Activated naive CD4-positive, alpha-beta T cell treated with anti-CD3 and anti-CD28 coated beads, Interleukin-2, amount 50 U/mL, for 72 hours (primary cell): ENCODE data around the gene FSD1. TPM values are rescaled to one million over a fixed set of nuclear protein-coding genes. Genes with fewer than 3 reads are reported as not detected.
"Not testable (repeated sequence)": the region's sequence is repeated elsewhere in the genome, so short reads cannot be mapped to it uniquely, and the experiment has no call there.

Source experiments
- ATAC-seq, 2 donors: fragments of 150-1000 bp; cut with Tn5 transposase; 2 replicates each; pipeline ENCODE4 v1.10.0; 2021; ENCODE audit warnings: mild to moderate bottlenecking in 2 of 2, moderate library complexity in 2 of 2
- DNase-seq, 2 donors: peaks; one replicate each; pipeline ENCODE4 v3.0.0; 2021 to 2022; ENCODE audit warnings: low spot score in 2 of 2
- H3K27ac Mint-ChIP-seq, 2 donors: one replicate each; pipeline ENCODE4 v1.8.0; 2022; ENCODE audit warnings: mild to moderate bottlenecking in 2 of 2, mixed read lengths in 2 of 2
- H3K36me3 Mint-ChIP-seq, 2 donors: one replicate each; pipeline ENCODE4 v1.8.0; 2022; ENCODE audit warnings: mixed read lengths in 2 of 2
- H3K9me3 Mint-ChIP-seq, 2 donors: one replicate each; pipeline ENCODE4 v1.8.0; 2022; ENCODE audit warnings: mixed read lengths in 2 of 2
- total RNA-seq, 2 donors: library from RNA; stranded (reverse); gene quantifications; one replicate each; pipeline ENCODE4 v1.2.3, GENCODE V29; 2022

The FSD1 gene
- total RNA-seq = 10 to 100 TPM; 15.3 to 38.0 TPM

GRCh38 chr19:4304538-4305256 lies at the start of gene FSD1:
TSS of gene FSD1 (plus strand) at chr19:4304598. CDS start at chr19:4304747, 149 bp downstream.
- H3K9me3 Mint-ChIP-seq = no peaks in the 10 kb centered on the region
- peak within 1 kb of the TSS in 1 of 2 donors; percentile 45 for H3K27ac Mint-ChIP-seq
- ATAC-seq (peak; percentile 82 to 86), DNase-seq (peak; percentile 75 to 93)
- H3K36me3 Mint-ChIP-seq = peaks cover 0 to 5% of the 10 kb centered on the region in 2 donors

- no peak overlapping the region for H3K27ac Mint-ChIP-seq
- DNase-seq (no peak), ATAC-seq (peak in 1 of 2 donors; percentile 37)
- peaks cover 20 to 33% of the 10 kb centered on the region in 2 donors for H3K36me3 Mint-ChIP-seq
- peaks cover 0 to 7% of the 10 kb centered on the region in 2 donors for H3K9me3 Mint-ChIP-seq
These were observed 47.8 kb upstream of the FSD1 start for GRCh38 chr19:4256563-4256962.

GRCh38 chr19:4257025-4257424 lies 47.4 kb upstream of the FSD1 start:
- Mint-ChIP-seq H3K27ac (no peak overlapping the region), H3K9me3 (peaks cover 0 to 7% of the 10 kb centered on the region in 2 donors), H3K36me3 (peaks cover 20 to 33% of the 10 kb centered on the region in 2 donors)
- ATAC-seq (no peak), DNase-seq (no peak)

GRCh38 chr19:4258181-4258580 lies 46.2 kb upstream of the FSD1 start:
- no peak for DNase-seq
- Mint-ChIP-seq H3K36me3 (peaks cover 20 to 29% of the 10 kb centered on the region in 2 donors), H3K27ac (no peak overlapping the region), H3K9me3 (peaks cover 0 to 7% of the 10 kb centered on the region in 2 donors)
- ATAC-seq = peak in 1 of 2 donors; percentile 39

GRCh38 chr19:4260613-4261191 lies 43.7 kb upstream of the FSD1 start:
- no peak for DNase-seq
- peaks cover 10 to 13% of the 10 kb centered on the region in 2 donors for H3K36me3 Mint-ChIP-seq
- ATAC-seq = no peak
- H3K9me3 Mint-ChIP-seq = no peaks in the 10 kb centered on the region
- H3K27ac Mint-ChIP-seq = peak overlapping the region in 1 of 2 donors; percentile 32

GRCh38 chr19:4264812-4265211 lies 39.6 kb upstream of the FSD1 start:
- DNase-seq (no peak), ATAC-seq (no peak)
- Mint-ChIP-seq H3K36me3 (peaks cover 0 to 5% of the 10 kb centered on the region in 2 donors), H3K9me3 (no peaks in the 10 kb centered on the region), H3K27ac (peak overlapping the region; percentile 76 to 91)

- DNase-seq = no peak
- no peak for ATAC-seq
- H3K9me3 Mint-ChIP-seq = no peaks in the 10 kb centered on the region
- peak overlapping the region in 1 of 2 donors; percentile 59 for H3K27ac Mint-ChIP-seq
- H3K36me3 Mint-ChIP-seq = peaks cover 0 to 5% of the 10 kb centered on the region in 2 donors
These were observed 38.0 kb upstream of the FSD1 start for GRCh38 chr19:4266253-4267000.

- H3K9me3 Mint-ChIP-seq = no peaks in the 10 kb centered on the region
- H3K27ac Mint-ChIP-seq = peak overlapping the region; percentile 1 to 59
- H3K36me3 Mint-ChIP-seq = peaks cover 0 to 5% of the 10 kb centered on the region in 2 donors
- peak; percentile 75 to 77 for ATAC-seq
- DNase-seq = peak in 1 of 2 donors; percentile 78
These were observed 37.1 kb upstream of the FSD1 start for GRCh38 chr19:4267101-4267900.

- no peak for DNase-seq
- peaks cover 0 to 5% of the 10 kb centered on the region in 2 donors for H3K36me3 Mint-ChIP-seq
- H3K9me3 Mint-ChIP-seq = no peaks in the 10 kb centered on the region
- no peak for ATAC-seq
- no peak overlapping the region for H3K27ac Mint-ChIP-seq
These were observed 36.2 kb upstream of the FSD1 start for GRCh38 chr19:4267901-4268815.

- peaks cover 0 to 5% of the 10 kb centered on the region in 2 donors for H3K36me3 Mint-ChIP-seq
- H3K9me3 Mint-ChIP-seq = no peaks in the 10 kb centered on the region
- DNase-seq (no peak), ATAC-seq (no peak)
- peak overlapping the region in 1 of 2 donors; percentile 60 for H3K27ac Mint-ChIP-seq
These were observed 35.5 kb upstream of the FSD1 start for GRCh38 chr19:4268816-4269430.

GRCh38 chr19:4272894-4273293 lies 31.5 kb upstream of the FSD1 start:
- peaks cover 0 to 5% of the 10 kb centered on the region in 2 donors for H3K36me3 Mint-ChIP-seq
- no peak overlapping the region for H3K27ac Mint-ChIP-seq

GRCh38 chr19:4274321-4274686 lies 30.1 kb upstream of the FSD1 start:
- not testable (repeated sequence) for DNase-seq, H3K36me3 Mint-ChIP-seq, H3K9me3 Mint-ChIP-seq

More at GRCh38 chr19:4272894-4273293, 31.5 kb upstream of the FSD1 start:
- ATAC-seq (no peak), DNase-seq (no peak)
- no peaks in the 10 kb centered on the region for H3K9me3 Mint-ChIP-seq

GRCh38 chr19:4277191-4277696 lies 27.2 kb upstream of the FSD1 start:
- no peak for ATAC-seq
- Mint-ChIP-seq H3K36me3 (peaks cover 0 to 4% of the 10 kb centered on the region in 2 donors), H3K9me3 (no peaks in the 10 kb centered on the region), H3K27ac (no peak overlapping the region)
- no peak for DNase-seq

More at GRCh38 chr19:4274321-4274686, 30.1 kb upstream of the FSD1 start:
- not testable (repeated sequence) for ATAC-seq, H3K27ac Mint-ChIP-seq

- ATAC-seq (no peak), DNase-seq (no peak)
- H3K36me3 Mint-ChIP-seq = peaks cover 0 to 4% of the 10 kb centered on the region in 2 donors
- no peaks in the 10 kb centered on the region for H3K9me3 Mint-ChIP-seq
- no peak overlapping the region for H3K27ac Mint-ChIP-seq
These were observed 26.4 kb upstream of the FSD1 start for GRCh38 chr19:4278010-4278409.
